CD4-positive, alpha-beta T cell (primary cell): Measurements from ENCODE around the gene FAM163B. TPM values are rescaled to one million over a fixed set of nuclear protein-coding genes. Genes with fewer than 3 reads are reported as not detected.

Experiments used
- ATAC-seq: fragments of 200-7000 bp; cut with Tn5 transposase; one replicate; pipeline ENCODE4 v1.10.0; 2022; ENCODE audit warnings: mild to moderate bottlenecking; ENCODE audit not compliant: poor library complexity
- CTCF ChIA-PET: fragments of 350-600 bp; sonication (Branson Sonifier 250); formaldehyde crosslinking; loops from one replicate; lab custom pipeline; 2021; ENCODE audit warnings: antibody characterized with exemption, inconsistent platforms; lab: Charles Lee
- POLR2A ChIA-PET: fragments of 350-600 bp; sonication (Branson Sonifier 250); formaldehyde crosslinking; loops from one replicate; lab custom pipeline; 2021; ENCODE audit warnings: antibody characterized with exemption, inconsistent platforms; lab: Charles Lee
- DNase-seq, 14 experiments: peaks; one replicate each; pipeline ENCODE4 v3.0.0-alpha.2; 2013 to 2020; ENCODE audit warnings: mixed read lengths in 2 of 14
- H3K27ac ChIP-seq, 2 donors: one replicate each; pipeline versions ENCODE4 v1.5.1 to v1.7.0; 2013; ENCODE audit warnings: low read length in 2 of 2, low read depth in 1 of 2, mild to moderate bottlenecking in 1 of 2
- H3K27me3 ChIP-seq, 2 experiments: 1 replicate in 1 of 2; 2 replicates in 1 of 2; pipeline versions ENCODE4 v1.6.1 to v1.7.0; 2013; ENCODE audit warnings: low read length in 2 of 2, control low read depth in 1 of 2, mild to moderate bottlenecking in 1 of 2, moderate library complexity in 1 of 2; ENCODE audit not compliant: insufficient read depth in 2 of 2, control insufficient read depth in 1 of 2
- H3K36me3 ChIP-seq: one replicate; pipeline ENCODE4 v1.6.1; 2013; ENCODE audit warnings: low read length, control low read depth; ENCODE audit not compliant: insufficient read depth
- H3K4me1 ChIP-seq: one replicate; pipeline ENCODE4 v1.6.1; 2013; ENCODE audit warnings: low read length, control low read depth; ENCODE audit not compliant: insufficient read depth
- H3K4me3 ChIP-seq: one replicate; pipeline ENCODE4 v1.5.1; 2013; ENCODE audit warnings: mild to moderate bottlenecking, low read length, moderate library complexity
- H3K9me3 ChIP-seq, 2 experiments: 1 replicate in 1 of 2; 2 replicates in 1 of 2; pipeline versions ENCODE4 v1.6.1 to v1.7.0; 2013; ENCODE audit warnings: low read length in 2 of 2, mild to moderate bottlenecking in 2 of 2, control low read depth in 1 of 2, moderate library complexity in 1 of 2; ENCODE audit not compliant: control insufficient read depth in 1 of 2, insufficient read depth in 1 of 2
- H3K27ac Mint-ChIP-seq: one replicate; pipeline ENCODE4 v1.8.0; 2020; ENCODE audit warnings: mixed read lengths
- H3K27me3 Mint-ChIP-seq: one replicate; pipeline ENCODE4 v1.8.0; 2021; ENCODE audit warnings: mixed read lengths
- H3K36me3 Mint-ChIP-seq: one replicate; pipeline ENCODE4 v1.8.0; 2021; ENCODE audit warnings: low read depth, mixed read lengths
- H3K4me1 Mint-ChIP-seq: one replicate; pipeline ENCODE4 v1.8.0; 2021; ENCODE audit warnings: low read depth, mixed read lengths
- H3K4me3 Mint-ChIP-seq: one replicate; pipeline ENCODE4 v1.8.0; 2020; ENCODE audit warnings: mild to moderate bottlenecking, mixed read lengths
- H3K9me3 Mint-ChIP-seq: one replicate; pipeline ENCODE4 v1.8.0; 2020; ENCODE audit warnings: mixed read lengths
- CTCF ChIP-seq: fragments of 200-600 bp; IDR thresholded peaks from one replicate; pipeline ENCODE4 v1.8.0; 2022; ENCODE audit warnings: antibody characterized with exemption, mild to moderate bottlenecking
- intact Hi-C, 2 experiments: fragments of 100-400 bp; cut with DNase I in 1 of 2; cut with micrococcal nuclease in 1 of 2; formaldehyde crosslinking; loops; one replicate each; pipeline versions ENCODE4 v1.15.1 to v1.9.0; 2023 to 2025; cut with DNase I, micrococcal nuclease
- total RNA-seq, 174 experiments: library from RNA in 2 of 174; stranded (reverse) in 2 of 174; gene quantifications; one replicate each; pipeline ENCODE4 v1.2.3 and lab custom pipeline; 2021 to 2026

FAM163B gene
- total RNA-seq, 2 experiments from 2014 or later: not detected

- CTCF ChIA-PET: no interaction called here
- TF ChIP-seq CTCF: no peak
- no peak overlapping the region for H3K27ac ChIP-seq
These were observed 6.9 kb downstream of the FAM163B start for GRCh38 chr9:133602277-133602676.

GRCh38 chr9:133601746-133602145 lies 7.4 kb downstream of the FAM163B start:
- Mint-ChIP-seq H3K4me1 (peaks cover 4% of the 10 kb centered on the region), H3K36me3 (no peaks in the 10 kb centered on the region), H3K27me3 (peaks cover 5% of the 10 kb centered on the region)

More at GRCh38 chr9:133602277-133602676, 6.9 kb downstream of the FAM163B start:
- DNase-seq: no peak
- peaks cover 0 to 11% of the 10 kb centered on the region in 2 experiments for H3K27me3 ChIP-seq
- H3K36me3 ChIP-seq: no peaks in the 10 kb centered on the region
- Mint-ChIP-seq H3K27me3 (peaks cover 11% of the 10 kb centered on the region), H3K4me1 (peaks cover 4% of the 10 kb centered on the region), H3K4me3 (no peak overlapping the region), H3K9me3 (peaks cover 4% of the 10 kb centered on the region), H3K36me3 (no peaks in the 10 kb centered on the region), H3K27ac (no peak overlapping the region)
- peaks cover 4 to 27% of the 10 kb centered on the region in 2 experiments for H3K9me3 ChIP-seq
- POLR2A ChIA-PET: no interaction called here
- no peak overlapping the region for H3K4me3 ChIP-seq
- H3K4me1 ChIP-seq: peaks cover 8% of the 10 kb centered on the region
- intact Hi-C loops: loop anchor here (5.0 kb wide), 2 partner anchors 115 to 125 kb away; no protein-coding TSS in a partner anchor
- ATAC-seq: no peak

GRCh38 chr9:133600739-133601138 lies 8.4 kb downstream of the FAM163B start:
- Histone ChIP-seq H3K9me3 (peaks cover 14 to 32% of the 10 kb centered on the region in 2 experiments), H3K27me3 (peaks cover 0 to 5% of the 10 kb centered on the region in 2 experiments), H3K27ac (no peak overlapping the region), H3K36me3 (no peaks in the 10 kb centered on the region), H3K4me3 (no peak overlapping the region), H3K4me1 (peaks cover 8% of the 10 kb centered on the region)
- Mint-ChIP-seq H3K9me3 (peaks cover 9% of the 10 kb centered on the region), H3K4me1 (peaks cover 4% of the 10 kb centered on the region), H3K27me3 (no peaks in the 10 kb centered on the region), H3K36me3 (no peaks in the 10 kb centered on the region), H3K27ac (no peak overlapping the region), H3K4me3 (no peak overlapping the region)
- ChIA-PET POLR2A (no interaction called here), CTCF (no interaction called here)
- TF ChIP-seq CTCF: no peak
- ATAC-seq (no peak), DNase-seq (no peak)
- intact Hi-C loops: loop anchor here (5.0 kb wide), 2 partner anchors 117 to 127 kb away; no protein-coding TSS in a partner anchor

More at GRCh38 chr9:133601746-133602145, 7.4 kb downstream of the FAM163B start:
- TF ChIP-seq CTCF: no peak
- H3K9me3 ChIP-seq: peaks cover 9 to 27% of the 10 kb centered on the region in 2 experiments
- ATAC-seq: no peak
- intact Hi-C loops: loop anchor here (5.0 kb wide), 2 partner anchors 116 to 126 kb away; no protein-coding TSS in a partner anchor
- H3K36me3 ChIP-seq: no peaks in the 10 kb centered on the region
- peaks cover 0 to 11% of the 10 kb centered on the region in 2 experiments for H3K27me3 ChIP-seq
- H3K27ac ChIP-seq: no peak overlapping the region
- H3K27ac Mint-ChIP-seq: no peak overlapping the region
- H3K9me3 Mint-ChIP-seq: peaks cover 9% of the 10 kb centered on the region
- H3K4me1 ChIP-seq: peaks cover 8% of the 10 kb centered on the region
- no peak overlapping the region for H3K4me3 ChIP-seq
- ChIA-PET CTCF (no interaction called here), POLR2A (no interaction called here)
- H3K4me3 Mint-ChIP-seq: no peak overlapping the region
- DNase-seq: no peak
